ENCODE measurements around the gene WRNIP1.
"Not testable (repeated sequence)": the region's sequence is repeated elsewhere in the genome, so short reads cannot be mapped to it uniquely, and the experiment has no call there.

The WRNIP1 gene

DNA sequence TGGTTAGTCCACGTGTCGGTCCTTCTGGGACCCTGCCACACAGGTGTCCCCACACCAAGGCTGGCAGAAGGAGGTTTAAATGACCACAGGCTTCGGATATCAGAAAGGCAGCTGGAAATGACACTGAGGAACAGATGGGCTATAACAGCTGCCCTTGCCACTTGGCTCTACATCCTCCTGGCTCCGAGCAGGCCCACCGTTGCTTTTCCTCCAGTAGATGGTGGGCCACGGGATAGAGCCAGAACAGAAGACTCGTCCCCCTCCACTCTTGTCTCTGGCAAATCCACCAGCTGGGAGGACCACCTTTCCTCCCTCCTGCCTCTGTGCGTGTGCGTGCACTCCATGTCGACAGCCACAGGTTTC, 17.6 kb downstream of the WRNIP1 start:
- FAIRE-seq (no peak), DNase-seq (ENCODE audit: insufficient read length, low spot score) (no peak)

DNA sequence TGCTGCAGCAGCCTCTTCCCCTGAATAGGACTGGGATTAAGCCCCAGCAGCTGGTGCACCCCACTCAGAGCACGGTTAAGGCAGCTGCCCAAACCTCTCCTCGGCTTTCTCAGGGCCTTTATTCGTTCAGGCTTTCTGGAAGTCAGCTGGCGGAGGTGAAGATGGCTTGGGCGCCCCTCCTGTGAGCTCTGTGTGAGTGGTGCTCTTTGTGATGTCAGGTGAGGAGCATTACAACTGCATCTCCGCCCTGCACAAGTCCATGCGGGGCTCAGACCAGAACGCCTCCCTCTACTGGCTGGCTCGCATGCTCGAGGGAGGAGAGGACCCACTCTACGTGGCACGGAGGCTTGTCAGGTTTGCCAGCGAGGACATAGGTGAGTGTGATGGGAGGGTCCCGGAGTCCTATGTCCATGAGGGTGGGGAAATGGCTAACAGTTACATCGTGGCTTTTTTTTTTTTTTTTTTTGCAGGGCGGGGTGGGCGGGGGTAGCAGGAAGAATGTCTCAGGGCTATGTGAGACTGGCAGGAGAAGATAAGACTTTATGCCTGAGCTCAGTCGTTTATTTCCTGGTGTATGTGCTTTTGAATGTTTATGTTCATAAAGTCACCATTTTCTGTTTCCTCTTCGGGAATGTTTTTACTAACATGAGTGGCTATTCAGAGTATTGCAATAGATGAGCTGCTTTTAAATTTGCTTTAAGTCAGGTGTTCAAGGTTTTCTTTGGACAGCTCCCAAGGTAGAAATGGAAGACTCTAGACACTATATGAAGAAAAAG, 18.2 kb downstream of the WRNIP1 start:
- FAIRE-seq: no peak
- no peak for DNase-seq (ENCODE audit: insufficient read length, low spot score)

DNA sequence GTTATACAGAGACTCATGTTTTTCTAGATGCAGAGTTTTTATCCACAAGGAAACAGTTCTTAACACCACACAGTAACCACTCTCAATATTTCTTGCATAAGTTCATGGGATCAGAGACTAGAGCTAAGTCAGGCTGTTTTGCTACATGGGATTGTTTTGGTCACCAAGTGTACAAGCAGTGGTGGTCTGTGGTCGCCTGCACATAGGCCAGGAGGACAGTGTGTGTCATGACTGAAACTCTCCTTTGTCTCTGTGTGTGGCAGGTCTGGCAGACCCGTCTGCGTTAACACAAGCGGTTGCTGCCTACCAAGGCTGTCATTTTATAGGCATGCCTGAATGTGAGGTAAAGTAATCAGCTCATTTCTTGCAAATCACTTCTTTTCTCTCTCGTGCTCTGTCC, 18.9 kb downstream of the WRNIP1 start:
- DNase-seq (ENCODE audit: insufficient read length, low spot score): no peak
- FAIRE-seq: no peak

DNA sequence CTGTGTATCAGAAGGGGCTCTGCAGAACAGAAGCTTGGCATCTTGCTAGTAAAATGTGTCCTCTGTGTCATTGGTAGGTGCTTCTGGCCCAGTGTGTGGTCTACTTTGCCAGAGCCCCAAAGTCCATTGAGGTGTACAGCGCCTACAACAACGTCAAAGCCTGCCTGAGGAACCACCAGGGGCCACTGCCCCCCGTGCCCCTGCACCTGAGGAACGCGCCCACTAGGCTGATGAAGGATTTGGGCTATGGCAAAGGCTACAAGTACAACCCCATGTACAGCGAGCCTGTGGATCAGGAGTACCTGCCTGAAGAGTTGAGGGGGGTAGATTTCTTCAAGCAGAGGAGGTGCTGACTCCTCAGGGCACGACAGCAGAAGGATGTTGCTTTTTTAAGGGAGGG, 19.7 kb downstream of the WRNIP1 start:
- no peak for FAIRE-seq
- DNase-seq (ENCODE audit: insufficient read length, low spot score): no peak

DNA sequence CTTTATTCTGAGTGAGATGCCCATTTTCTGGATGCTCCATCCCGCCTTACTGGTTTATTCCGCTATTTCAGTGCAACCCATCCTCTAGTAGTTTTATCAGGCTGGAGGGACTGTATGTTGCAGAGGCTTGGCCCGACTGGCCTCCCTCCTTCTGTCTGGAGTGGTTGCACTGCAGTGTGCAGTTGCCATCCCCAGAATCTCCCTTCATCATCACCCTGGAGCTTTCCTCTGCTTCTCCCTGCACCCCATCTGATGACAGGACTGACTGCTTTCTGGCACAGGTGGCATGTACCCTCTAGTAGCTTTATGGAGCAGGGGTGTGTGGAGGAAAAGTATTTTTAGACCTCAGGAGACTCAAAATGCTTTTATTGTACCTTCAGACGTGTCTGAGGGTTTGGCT, 21.1 kb downstream of the WRNIP1 start:
- DNase-seq (ENCODE audit: insufficient read length, low spot score) (no peak), FAIRE-seq (no peak)

DNA sequence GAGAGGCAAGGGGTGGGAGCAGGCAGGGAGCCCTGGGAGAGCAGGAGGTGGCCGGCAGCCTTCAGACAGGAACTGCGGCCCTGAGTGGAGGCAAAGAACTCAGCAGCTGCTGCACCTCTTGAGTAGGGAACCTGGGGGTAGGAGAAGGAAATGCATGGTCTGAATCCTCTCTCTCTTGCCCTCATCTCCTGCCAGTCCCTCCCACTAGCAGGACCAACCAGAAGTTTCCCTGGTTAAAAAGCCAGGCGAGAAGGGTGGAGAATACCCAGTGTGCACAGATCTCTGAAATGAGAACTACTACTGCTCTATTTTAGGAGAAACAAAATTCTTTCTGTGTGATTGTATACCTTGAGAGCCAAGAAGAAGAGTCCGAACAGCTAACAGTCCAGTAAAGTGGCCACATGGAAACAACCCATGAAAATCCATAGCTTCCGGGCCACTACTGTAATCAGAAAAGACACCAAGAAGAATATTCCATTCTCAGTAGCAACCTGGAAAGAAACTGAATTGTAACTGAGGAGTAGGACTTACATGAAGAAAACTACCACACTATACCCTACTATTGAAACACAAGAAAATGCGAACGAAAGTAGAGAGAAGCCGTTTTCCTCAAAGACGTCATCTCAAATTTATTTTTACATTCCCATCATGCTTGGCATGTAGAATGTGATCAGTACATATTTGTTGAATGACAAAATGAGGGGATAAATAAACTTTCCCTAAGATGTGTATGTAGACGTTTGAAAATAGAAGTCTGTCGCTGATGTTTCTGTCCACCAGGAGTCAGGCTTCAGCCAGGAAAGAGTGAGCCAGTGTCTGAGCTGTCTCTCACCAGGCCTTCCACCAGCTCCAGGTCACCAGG, 25.6 kb downstream of the WRNIP1 start:
- DNase-seq (ENCODE audit: insufficient read length, low spot score) (peak; percentile 86), FAIRE-seq (no peak)

DNA sequence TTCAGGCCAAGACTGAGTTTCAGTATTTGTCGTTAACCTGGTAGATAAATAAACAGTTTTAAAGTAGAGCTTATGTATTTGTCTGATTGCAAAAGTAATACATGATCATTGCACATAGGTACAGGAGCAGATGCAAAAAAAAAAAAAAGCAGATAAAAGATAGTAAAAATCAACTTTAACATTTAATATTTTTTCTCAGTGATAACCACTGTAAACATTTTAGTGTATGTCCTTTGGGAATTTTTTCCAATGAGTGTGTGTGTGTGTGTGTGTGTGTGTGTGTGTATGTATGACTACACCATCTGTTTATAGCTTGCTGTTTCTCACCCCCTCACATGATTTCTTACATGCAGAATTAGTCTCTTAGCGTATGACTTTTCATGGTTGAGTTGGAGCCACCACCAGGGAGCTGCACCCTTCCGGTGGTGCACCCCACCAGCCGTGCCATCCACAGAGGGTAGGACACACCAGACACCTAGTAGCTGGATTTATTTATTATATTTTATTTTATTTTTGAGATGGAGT, 26.3 kb downstream of the WRNIP1 start:
- DNase-seq (ENCODE audit: insufficient read length, low spot score): no peak
- FAIRE-seq: no peak

DNA sequence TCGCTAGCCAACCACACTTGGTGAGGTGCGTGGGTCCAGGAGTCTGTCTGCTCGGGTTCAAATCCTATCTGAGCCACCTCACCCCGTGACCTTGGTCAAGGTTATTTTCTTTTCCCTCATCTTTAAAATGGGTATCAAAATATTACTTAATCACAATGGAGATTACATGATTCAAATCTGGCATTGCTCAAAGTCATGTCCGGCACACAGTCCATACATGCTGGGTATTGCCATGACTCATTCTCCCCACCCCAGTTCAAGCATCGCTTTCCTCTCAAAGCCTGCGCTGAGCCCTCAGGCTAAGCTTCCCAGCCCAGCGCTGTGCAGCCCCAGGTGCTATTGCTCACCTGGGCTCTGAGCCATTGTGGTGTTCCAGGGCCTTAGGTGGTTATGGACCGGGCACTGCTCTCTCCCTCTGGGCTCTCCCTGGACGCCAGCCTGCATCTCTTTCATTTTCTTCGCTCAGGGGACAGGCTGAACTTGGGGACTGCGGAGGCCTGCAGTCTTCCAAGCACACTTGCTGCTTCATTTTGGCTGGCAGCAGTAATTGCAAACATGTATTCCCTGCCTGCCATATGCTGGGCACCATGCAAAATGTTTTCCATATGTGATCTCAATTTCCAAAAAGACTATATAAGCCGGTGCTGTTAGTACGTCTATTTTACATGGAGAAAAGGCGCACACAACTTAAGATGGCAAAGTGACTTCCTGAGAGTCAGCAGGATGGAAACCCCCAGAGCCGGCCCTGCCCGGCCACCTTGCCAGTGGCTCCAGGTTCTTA, 27.3 kb downstream of the WRNIP1 start:
- no peak for FAIRE-seq
- DNase-seq (ENCODE audit: insufficient read length, low spot score): no peak

DNA sequence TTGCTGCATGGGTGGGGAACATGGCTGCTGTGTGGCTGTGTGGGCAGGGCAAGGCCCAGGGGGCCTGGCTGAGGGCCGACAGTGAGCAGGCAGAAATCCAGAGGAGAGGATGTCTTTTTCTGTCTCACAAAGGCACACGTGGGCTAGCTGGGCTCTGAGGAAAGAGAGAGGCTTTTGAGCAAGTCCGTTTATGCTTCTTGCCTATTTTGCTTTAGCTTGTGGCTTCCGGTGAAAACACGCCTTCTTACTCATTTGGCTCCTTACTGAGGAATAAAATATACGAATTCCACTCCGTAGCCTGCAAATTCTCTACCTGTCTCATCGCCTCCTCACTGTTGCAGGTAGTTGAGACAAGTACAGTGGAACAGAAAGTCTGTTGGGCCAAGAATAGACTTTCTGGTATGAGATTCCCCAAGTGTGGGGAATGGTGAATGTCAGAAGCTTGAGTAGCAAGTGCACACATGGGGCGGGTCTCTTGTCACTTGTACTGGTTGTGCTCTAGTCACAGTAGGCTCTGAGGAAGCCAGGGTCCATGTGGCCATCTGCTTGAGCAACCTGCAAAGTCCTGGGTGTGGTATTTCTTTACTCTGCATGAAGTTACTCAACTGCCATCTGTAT, 28.4 kb downstream of the WRNIP1 start:
- FAIRE-seq (no peak), DNase-seq (ENCODE audit: insufficient read length, low spot score) (no peak)

DNA sequence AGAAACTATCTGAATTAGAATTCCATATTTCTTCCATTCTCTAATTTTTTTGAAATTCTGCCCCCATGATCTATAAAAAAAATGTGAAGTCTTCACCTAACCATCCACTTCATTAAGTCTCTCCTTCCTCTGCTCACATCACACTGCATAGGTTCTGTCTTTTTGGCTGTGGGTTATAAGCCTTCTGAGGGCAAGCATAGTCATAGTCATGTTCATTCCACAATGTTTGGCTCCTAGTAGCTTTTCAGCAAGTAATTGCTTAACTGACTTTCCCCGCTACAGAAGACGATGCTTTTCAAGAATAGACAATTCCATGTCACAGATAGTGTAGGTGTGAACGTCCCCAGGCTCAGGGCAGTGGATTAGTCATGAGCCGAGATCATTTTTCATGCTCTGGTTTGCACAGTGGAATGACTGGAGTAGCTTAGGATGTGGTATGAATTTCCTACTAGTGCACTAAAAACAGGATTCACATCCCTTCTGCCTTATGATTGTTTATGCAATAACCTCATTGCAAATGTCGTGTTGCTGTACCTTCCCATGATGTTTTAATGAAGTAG, 29.1 kb downstream of the WRNIP1 start:
- DNase-seq (ENCODE audit: insufficient read length, low spot score): peak; percentile 35
- no peak for FAIRE-seq

DNA sequence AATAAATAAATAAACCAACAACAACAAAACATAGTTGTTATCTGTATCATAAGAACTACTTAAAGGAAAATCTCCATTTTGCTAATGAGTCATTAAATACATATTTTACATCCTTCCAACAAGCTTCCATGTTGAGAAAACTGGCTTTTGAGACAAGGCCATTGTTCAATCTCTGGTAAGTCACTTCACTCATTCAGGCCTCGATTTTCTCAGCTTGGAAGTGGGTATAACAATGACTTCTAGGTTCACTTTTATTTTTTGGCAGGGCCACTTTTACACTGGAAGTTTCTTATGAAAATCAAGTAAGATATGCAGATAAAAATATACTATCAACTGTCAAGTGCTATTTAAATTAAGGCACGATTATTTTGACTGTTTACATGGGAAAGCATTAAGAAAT, 30.0 kb downstream of the WRNIP1 start:
- FAIRE-seq: no peak
- no peak for DNase-seq (ENCODE audit: insufficient read length, low spot score)

DNA sequence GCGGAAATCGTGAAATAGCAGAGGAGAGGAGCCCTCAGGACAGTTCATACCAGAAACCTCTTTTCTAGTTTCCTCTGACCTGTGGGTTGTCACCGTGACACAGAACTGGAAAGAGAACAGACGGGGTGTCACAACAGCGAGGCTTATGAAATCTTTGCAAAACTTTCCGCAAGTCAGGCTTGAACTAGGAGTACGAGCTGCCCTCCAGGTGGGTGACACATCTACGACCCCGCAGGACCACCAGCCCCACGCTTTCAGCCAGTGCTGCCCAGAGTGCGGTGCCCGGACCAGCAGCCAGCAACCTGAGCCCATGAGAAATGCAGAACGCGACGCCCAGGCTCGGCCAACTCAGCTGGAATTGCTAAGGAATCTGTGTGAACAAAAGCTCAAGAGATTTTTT, 30.8 kb downstream of the WRNIP1 start:
- DNase-seq (ENCODE audit: insufficient read length, low spot score) (no peak), FAIRE-seq (no peak)

DNA sequence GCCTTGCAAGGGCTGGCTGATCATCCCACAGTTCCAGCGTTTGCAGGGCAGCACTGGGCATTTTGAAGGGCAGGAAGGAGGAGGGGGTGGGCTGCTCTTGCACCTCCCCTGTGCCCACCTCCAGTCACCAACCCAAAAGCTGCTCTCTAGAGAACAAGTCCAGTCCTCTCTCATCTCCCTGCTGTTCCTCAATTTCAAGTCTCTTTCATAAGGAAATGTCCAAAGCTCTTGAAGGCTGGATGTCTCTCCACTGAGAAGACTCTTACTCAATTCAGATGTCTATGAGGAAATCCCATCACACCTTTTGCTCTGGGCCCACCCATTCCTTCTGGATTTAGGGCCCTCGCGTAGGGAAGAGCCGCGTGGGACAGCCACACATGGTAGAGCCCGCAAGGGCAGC, 31.7 kb downstream of the WRNIP1 start:
- FAIRE-seq (no peak), DNase-seq (ENCODE audit: insufficient read length, low spot score) (no peak)

DNA sequence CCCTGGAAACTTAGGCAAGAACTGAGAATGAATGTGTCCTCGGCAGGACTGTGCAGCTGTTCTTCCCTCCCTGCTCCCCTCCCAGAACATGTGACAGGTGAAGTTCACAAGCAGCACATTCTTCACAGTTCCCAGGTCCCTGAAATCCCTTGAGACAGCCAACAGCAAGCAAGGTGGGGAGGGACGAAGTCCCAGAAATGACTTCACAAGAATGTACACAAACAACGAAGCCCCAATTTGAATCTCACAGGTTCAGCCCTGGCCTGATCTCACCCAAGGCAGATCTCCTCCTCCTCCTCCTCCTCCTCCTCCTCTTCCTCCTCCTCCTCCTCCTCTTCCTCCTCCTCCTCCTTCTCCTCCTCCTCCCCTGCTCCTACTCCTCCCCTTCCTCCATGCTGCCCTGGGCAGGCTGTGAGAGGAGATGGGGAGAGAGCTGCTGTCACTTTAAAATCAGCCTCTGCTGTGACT, 32.4 kb downstream of the WRNIP1 start:
- FAIRE-seq: no peak
- no peak for DNase-seq (ENCODE audit: insufficient read length, low spot score)

DNA sequence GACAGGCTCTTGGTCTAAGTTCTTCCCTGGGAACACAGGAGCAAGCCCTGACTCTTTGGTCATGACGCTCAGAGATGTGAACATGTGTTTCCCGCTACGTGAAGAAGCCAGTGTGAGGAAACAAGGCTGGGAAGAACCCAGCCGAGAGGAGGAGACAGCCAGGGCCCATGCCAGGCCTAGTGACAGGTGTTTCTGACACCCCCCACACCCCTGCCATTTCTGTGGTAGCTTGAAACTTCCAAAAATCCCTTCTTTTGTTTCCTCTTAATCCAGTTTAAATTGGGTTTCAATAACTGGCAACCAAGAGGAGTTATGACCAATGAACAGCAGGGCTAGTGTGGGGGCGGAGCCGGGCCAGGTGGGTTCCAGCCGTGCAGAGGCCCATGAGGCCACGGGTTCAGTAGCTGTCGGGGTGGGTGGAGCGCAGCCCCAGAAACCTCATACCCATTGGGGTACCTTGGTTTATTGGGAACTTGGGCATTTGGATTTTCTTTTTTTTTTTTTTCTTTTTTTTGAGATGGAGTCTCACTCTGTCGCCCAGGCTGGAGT, 33.5 kb downstream of the WRNIP1 start:
- FAIRE-seq (no peak), DNase-seq (ENCODE audit: insufficient read length, low spot score) (no peak)

DNA sequence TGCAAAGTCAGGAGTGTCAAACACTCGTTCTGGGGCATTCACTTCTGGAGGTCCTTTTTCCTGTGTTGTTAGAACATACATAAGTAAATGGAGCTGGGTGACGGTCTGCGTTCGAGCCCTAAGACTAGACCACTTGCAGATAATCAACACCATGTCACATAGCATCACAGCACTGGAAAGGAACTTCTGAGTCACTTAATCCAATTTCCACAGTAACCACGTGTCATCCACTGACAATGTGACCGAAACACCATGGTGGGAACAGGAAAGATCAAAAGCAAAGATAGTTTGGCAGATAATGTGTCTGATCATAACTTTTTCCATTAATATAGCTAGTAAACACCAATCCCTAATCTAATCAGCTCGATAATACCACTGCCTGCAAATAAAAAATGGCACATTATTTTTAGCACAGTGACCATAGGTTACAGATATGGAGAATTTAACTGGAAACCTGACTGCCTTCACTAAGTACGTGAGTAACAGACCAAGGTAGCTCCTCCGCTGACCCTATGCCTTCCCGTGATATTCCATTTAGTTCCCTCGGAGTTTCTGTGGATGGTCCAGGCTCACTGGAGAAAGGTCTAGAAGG, 34.8 kb downstream of the WRNIP1 start:
- no peak for DNase-seq (ENCODE audit: insufficient read length, low spot score)
- FAIRE-seq: no peak

DNA sequence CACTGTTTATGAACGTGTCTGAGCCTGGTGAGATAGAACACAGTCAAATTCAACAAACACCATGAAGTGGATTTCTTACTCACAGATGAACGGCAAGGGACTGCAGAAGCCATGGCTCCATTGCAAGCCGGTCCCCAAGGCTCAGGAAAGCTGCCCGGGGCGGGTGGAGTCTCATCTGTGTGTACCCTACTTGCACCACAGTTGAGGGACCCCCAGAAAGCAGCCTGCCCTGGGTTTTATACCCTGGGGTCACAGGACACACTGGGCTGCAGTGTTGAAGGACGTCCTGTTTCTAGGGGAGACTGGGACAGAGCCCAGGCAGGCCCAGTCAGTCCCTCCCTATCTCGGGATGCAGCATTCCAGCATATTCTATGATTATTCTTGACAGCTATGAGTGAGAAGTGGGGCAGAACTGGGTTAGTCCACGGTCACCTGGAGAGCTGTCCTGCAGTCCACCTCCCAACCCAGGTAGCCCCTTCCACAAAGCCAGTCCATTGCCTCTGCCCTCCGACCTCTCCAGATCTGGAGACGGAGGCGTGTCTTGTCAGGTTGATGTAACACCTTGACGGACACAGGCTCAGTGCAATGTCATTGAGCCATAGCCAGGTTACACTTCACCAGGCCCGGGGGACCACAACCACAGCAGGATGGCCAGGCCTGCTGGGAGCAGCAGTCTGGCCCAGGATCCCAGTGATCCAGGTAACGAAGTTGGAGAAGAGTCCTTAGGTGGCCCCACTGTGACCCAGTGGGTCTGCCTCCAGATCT, 35.5 kb downstream of the WRNIP1 start:
- FAIRE-seq: no peak
- no peak for DNase-seq (ENCODE audit: insufficient read length, low spot score)

DNA sequence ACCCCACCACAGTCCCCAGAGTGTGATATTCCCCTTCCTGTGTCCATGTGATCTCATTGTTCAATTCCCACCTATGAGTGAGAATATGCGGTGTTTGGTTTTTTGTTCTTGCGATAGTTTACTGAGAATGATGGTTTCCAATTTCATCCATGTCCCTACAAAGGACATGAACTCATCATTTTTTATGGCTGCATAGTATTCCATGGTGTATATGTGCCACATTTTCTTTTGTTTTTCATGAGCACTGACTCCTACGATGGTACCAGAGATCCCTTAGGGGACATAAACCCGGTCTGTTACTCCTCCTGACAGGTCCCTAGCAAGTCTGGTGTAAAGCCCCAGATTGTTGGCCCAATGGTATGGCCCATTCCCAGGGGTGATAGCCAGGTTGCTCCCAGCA, 36.5 kb downstream of the WRNIP1 start:
- FAIRE-seq; DNase-seq (ENCODE audit: insufficient read length, low spot score): not testable (repeated sequence)

DNA sequence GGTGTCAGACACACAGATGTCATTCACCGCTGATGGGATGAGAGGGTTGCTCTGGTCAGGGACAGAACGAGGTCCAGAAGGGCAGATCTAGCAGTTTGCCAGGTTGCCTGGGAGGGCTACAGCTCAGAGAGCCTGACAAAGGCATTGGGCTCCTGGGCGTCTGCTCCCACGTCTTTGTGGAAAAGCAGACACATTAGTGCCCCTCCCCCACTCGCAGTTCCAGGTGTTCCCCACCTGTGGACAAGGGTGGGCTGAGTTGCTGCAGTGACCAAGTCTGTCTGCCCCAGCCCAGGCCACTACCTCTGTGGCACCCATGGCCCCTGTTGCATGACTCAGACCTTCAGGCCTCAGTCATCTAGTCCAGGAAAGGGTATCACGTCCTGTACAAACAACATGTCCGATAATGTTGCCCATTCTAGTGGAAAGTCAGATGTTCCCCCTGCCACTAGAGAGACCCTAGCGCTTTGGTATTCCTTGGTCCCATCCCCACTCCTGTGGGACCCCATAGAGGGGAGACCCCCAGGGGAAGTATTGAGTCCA, 37.4 kb downstream of the WRNIP1 start:
- FAIRE-seq (no peak), DNase-seq (ENCODE audit: insufficient read length, low spot score) (no peak)

Data from HTR-8/SVneo (cell line).